ENCODE data around the gene CCDC197.

GRCh38 chr14:93962701-93963601, 34.1 kb upstream of the CCDC197 start:
- TF ChIP-seq TAF1 (IDR thresholded peaks at IDR 0.05; ENCODE audit: borderline replicate concordance, low read depth, low read length) (no peak), POLR2A (IDR thresholded peaks at IDR 0.05; ENCODE audit: low read depth, low read length) (no peak)
